DND-41 (cell line): ENCODE measurements around the gene PCK2.

Experiments used
- ATAC-seq: fragments of 200-7000 bp; cut with Tn5 transposase; 3 replicates; pipeline ENCODE4 v1.9.1; 2021; ENCODE audit warnings: low read depth; ENCODE audit not compliant: insufficient read depth
- DNase-seq: peaks from one replicate; pipeline ENCODE4 v3.0.0-alpha.2; 2020
- H2AFZ ChIP-seq: 2 replicates; pipeline ENCODE4 v1.6.0; 2012; ENCODE audit warnings: low read depth, low read length
- H3K27ac ChIP-seq: 2 replicates; pipeline ENCODE4 v1.5.1; 2012; ENCODE audit warnings: low read length, inconsistent platforms
- H3K27me3 ChIP-seq: fragments of 200-600 bp; sonication (generic); 2 replicates; pipeline ENCODE4 v1.6.0; 2012; ENCODE audit warnings: low read length, mild to moderate bottlenecking, inconsistent platforms; ENCODE audit not compliant: insufficient read depth, poor library complexity
- H3K36me3 ChIP-seq: 2 replicates; pipeline ENCODE4 v1.5.1; 2012; ENCODE audit warnings: low read length, inconsistent platforms; ENCODE audit not compliant: insufficient read depth
- H3K4me1 ChIP-seq: 2 replicates; pipeline ENCODE4 v1.5.1; 2012; ENCODE audit warnings: mild to moderate bottlenecking, low read length; ENCODE audit not compliant: insufficient read depth
- H3K4me2 ChIP-seq: 2 replicates; pipeline ENCODE4 v1.6.0; 2012; ENCODE audit warnings: mild to moderate bottlenecking, moderate library complexity, low read length, inconsistent platforms; ENCODE audit not compliant: insufficient read depth
- H3K4me3 ChIP-seq, 2 experiments: fragments of 200-600 bp in 1 of 2; shearing (Covaris generic) in 1 of 2; 2 replicates each; pipeline ENCODE4 v1.5.1; 2012 to 2016; ENCODE audit warnings: inconsistent platforms in 2 of 2, low read length in 2 of 2, mild to moderate bottlenecking in 2 of 2, low read depth in 1 of 2, moderate library complexity in 1 of 2
- H3K79me2 ChIP-seq: 2 replicates; pipeline ENCODE4 v1.6.0; 2012; ENCODE audit warnings: low read length, inconsistent platforms; ENCODE audit not compliant: insufficient read depth
- H3K9ac ChIP-seq: 2 replicates; pipeline ENCODE4 v1.6.0; 2012; ENCODE audit warnings: low read depth, mild to moderate bottlenecking, inconsistent platforms, low read length, moderate library complexity
- H3K9me3 ChIP-seq: 2 replicates; pipeline ENCODE4 v1.5.1; 2012; ENCODE audit warnings: low read length, moderate library complexity, mild to moderate bottlenecking, inconsistent platforms; ENCODE audit not compliant: insufficient read depth, severe bottlenecking
- H4K20me1 ChIP-seq: 2 replicates; pipeline ENCODE4 v1.6.0; 2012; ENCODE audit warnings: low read length; ENCODE audit not compliant: insufficient read depth
- CTCF ChIP-seq: IDR thresholded peaks from 2 replicates; pipeline ENCODE4 v1.5.1; 2012; ENCODE audit warnings: borderline replicate concordance, low read length, moderate library complexity, mild to moderate bottlenecking; ENCODE audit not compliant: poor library complexity, severe bottlenecking; ENCODE audit errors: extremely low read depth
- EZH2 ChIP-seq: IDR thresholded peaks from 3 replicates; pipeline ENCODE4 v1.6.1; 2012; ENCODE audit warnings: borderline replicate concordance, low read depth, mild to moderate bottlenecking, moderate library complexity, low read length, inconsistent platforms; ENCODE audit not compliant: severe bottlenecking

The PCK2 gene

GRCh38 chr14:24132976-24133375 is 38.9 kb downstream of the PCK2 start:
- peaks cover 20% of the 10 kb centered on the region for H3K79me2 ChIP-seq
- no peak overlapping the region for H3K9ac ChIP-seq
- H3K36me3 ChIP-seq = peaks cover 12% of the 10 kb centered on the region
- H4K20me1 ChIP-seq = peaks cover 15% of the 10 kb centered on the region; the same call in 1 of the 2 replicates
- H3K27me3 ChIP-seq = no peaks in the 10 kb centered on the region
- no peaks in the 10 kb centered on the region for H3K9me3 ChIP-seq
- TF ChIP-seq EZH2 (no peak), CTCF (no peak)
- no peak overlapping the region for H2AFZ ChIP-seq
- ATAC-seq (no peak), DNase-seq (no peak)
- H3K4me2 ChIP-seq = no peak overlapping the region
- no peak overlapping the region for H3K27ac ChIP-seq
- H3K4me3 ChIP-seq = no peak overlapping the region
- H3K4me1 ChIP-seq = peaks cover 24% of the 10 kb centered on the region

DNA sequence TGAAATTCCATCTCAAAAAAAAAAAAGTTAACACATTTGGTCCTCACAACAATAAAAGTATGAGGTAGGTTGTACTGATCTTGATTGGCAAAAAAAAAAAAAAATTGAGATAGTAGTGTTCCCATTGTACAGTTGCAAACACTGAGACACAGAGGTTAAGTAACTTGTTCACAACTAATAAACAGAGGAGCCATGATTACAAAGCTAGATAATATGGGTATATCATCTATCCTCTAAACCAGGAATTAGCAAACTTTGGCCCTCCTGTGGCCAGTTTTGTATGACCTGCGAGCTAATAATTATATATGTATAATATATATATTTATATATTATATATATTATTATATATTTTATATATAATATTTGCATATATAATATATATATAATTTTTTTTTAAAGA is 39.6 kb downstream of the PCK2 start:
- no peak overlapping the region for H3K4me3 ChIP-seq
- H3K27me3 ChIP-seq = no peaks in the 10 kb centered on the region
- ATAC-seq (no peak), DNase-seq (no peak)
- no peak overlapping the region for H3K4me2 ChIP-seq
- peaks cover 31% of the 10 kb centered on the region for H3K4me1 ChIP-seq
- H3K79me2 ChIP-seq = peaks cover 28% of the 10 kb centered on the region
- H3K9ac ChIP-seq = no peak overlapping the region
- no peaks in the 10 kb centered on the region for H3K9me3 ChIP-seq
- no peak overlapping the region for H3K27ac ChIP-seq
- peaks cover 20% of the 10 kb centered on the region for H3K36me3 ChIP-seq
- H4K20me1 ChIP-seq = peaks cover 22% of the 10 kb centered on the region; the same call in 1 of the 2 replicates
- TF ChIP-seq CTCF = no peak
- no peak for TF ChIP-seq EZH2
- H2AFZ ChIP-seq = no peak overlapping the region

GRCh38 chr14:24135584-24135833 is 41.4 kb downstream of the PCK2 start:
- H3K27ac ChIP-seq = peak overlapping the region; percentile 74

More at GRCh38 chr14:24135584-24135833, 41.4 kb downstream of the PCK2 start:
- peaks cover 32% of the 10 kb centered on the region; the same call in 1 of the 2 replicates for H4K20me1 ChIP-seq
- peaks cover 45% of the 10 kb centered on the region for H3K79me2 ChIP-seq
- H3K27me3 ChIP-seq = no peaks in the 10 kb centered on the region
- H3K4me3 ChIP-seq = peak overlapping the region; percentile 95 to 98
- DNase-seq = no peak
- no peak for ATAC-seq
- peaks cover 48% of the 10 kb centered on the region for H3K4me1 ChIP-seq
- peaks cover 30% of the 10 kb centered on the region for H3K36me3 ChIP-seq
- H3K9ac ChIP-seq = peak overlapping the region; percentile 100
- H3K9me3 ChIP-seq = no peaks in the 10 kb centered on the region
- H2AFZ ChIP-seq = peak overlapping the region; percentile 86
- TF ChIP-seq EZH2 (no peak), CTCF (no peak)
- peak overlapping the region; percentile 74 for H3K4me2 ChIP-seq
